Endothelial cell (in vitro differentiated cells): Measurements from ENCODE around the gene ICAM3. TPM values are rescaled to one million over a fixed set of nuclear protein-coding genes. Genes with fewer than 3 reads are reported as not detected.
"Not testable (repeated sequence)": the region's sequence is repeated elsewhere in the genome, so short reads cannot be mapped to it uniquely, and the experiment has no call there.

Experiments used
- DNase-seq: peaks from one replicate; pipeline ENCODE4 v3.0.0; 2021; ENCODE audit warnings: low spot score
- H3K27ac Mint-ChIP-seq: one replicate; pipeline ENCODE4 v1.8.0; 2021; ENCODE audit warnings: mixed read lengths, inconsistent platforms; ENCODE audit not compliant: unreplicated experiment
- H3K27me3 Mint-ChIP-seq: one replicate; pipeline ENCODE4 v1.8.0; 2021; ENCODE audit warnings: mild to moderate bottlenecking, moderate library complexity, mixed read lengths, inconsistent platforms; ENCODE audit not compliant: unreplicated experiment
- H3K36me3 Mint-ChIP-seq: one replicate; pipeline ENCODE4 v1.8.0; 2021; ENCODE audit warnings: mild to moderate bottlenecking, low read depth, mixed read lengths, inconsistent platforms; ENCODE audit not compliant: unreplicated experiment
- H3K4me1 Mint-ChIP-seq: one replicate; pipeline ENCODE4 v1.8.0; 2021; ENCODE audit warnings: mild to moderate bottlenecking, mixed read lengths, inconsistent platforms; ENCODE audit not compliant: unreplicated experiment
- H3K4me3 Mint-ChIP-seq: one replicate; pipeline ENCODE4 v1.8.0; 2021; ENCODE audit warnings: mild to moderate bottlenecking, mixed read lengths, inconsistent platforms; ENCODE audit not compliant: unreplicated experiment
- H3K9me3 Mint-ChIP-seq: one replicate; pipeline ENCODE4 v1.8.0; 2021; ENCODE audit warnings: mixed read lengths, inconsistent platforms; ENCODE audit not compliant: unreplicated experiment
- CTCF ChIP-seq: fragments of 200-600 bp; sonication (generic); IDR thresholded peaks from one replicate; pipeline ENCODE4 v1.5.0; 2021; ENCODE audit warnings: antibody characterized with exemption; ENCODE audit not compliant: unreplicated experiment
- total RNA-seq: library from RNA; stranded (reverse); fragmentation: NEBNext Ultra II Directional; extraction: Animal tissue kit (Norgen Biotek cat#: 25700); gene quantifications from one replicate; pipeline ENCODE4 v1.2.1, GENCODE V29; 2021; ENCODE audit not compliant: unreplicated experiment

Gene ICAM3
- total RNA-seq, 1 donor from 2014 or later, result 24.9 TPM

DNA sequence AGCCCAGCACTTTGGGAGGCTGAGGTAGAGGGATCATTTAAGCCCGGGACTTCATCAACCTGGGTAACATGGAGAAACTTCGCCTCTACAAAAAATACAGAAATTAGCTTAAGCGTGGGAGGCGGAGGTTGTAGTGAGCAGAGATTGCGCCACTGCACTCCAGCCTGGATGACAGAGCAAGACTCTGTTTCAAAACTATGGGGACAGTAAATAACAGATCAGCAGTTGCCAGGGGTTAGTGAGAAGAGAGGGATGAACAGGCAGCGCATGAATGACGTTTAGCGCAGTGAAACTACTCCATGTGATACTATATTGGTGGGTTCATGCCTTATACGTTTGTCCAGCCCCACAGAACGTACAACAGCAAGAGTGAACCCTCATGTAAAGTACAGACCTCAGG is 7.1 kb upstream of the ICAM3 start:
- no peak for DNase-seq
- Mint-ChIP-seq H3K9me3 (no peaks in the 10 kb centered on the region), H3K36me3 (peaks cover 3% of the 10 kb centered on the region), H3K4me1 (no peaks in the 10 kb centered on the region), H3K27ac (no peak overlapping the region), H3K4me3 (no peak overlapping the region), H3K27me3 (peaks cover 7% of the 10 kb centered on the region)
- TF ChIP-seq CTCF, result no peak

- no peaks in the 10 kb centered on the region for H3K9me3 Mint-ChIP-seq
Measured at GRCh38 chr19:10344780-10345179, 5.4 kb upstream of the ICAM3 start.

DNA sequence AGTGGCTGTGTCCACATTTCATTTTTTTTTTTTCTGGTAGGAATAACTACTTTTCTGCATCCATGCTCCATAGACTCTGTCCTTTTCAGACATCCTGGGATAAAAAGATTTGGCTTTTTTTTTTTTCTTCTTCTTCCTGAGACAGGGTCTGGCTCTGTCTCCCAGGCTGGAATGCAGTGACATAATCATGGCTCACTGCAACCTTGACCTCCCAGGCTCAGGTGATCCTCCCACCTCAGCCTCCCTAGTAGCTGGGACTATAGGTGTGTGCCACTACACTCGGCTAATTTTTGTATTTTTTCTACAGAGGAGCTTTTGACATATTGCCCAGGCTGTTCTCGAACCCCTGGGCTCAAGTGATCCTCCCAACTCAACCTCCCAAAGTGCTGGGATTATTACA is 4.1 kb upstream of the ICAM3 start:
- H3K4me3 Mint-ChIP-seq, result no peak overlapping the region
- no peak for DNase-seq
- H3K27me3 Mint-ChIP-seq, result peaks cover 7% of the 10 kb centered on the region
- no peak for TF ChIP-seq CTCF
- H3K27ac Mint-ChIP-seq, result no peak overlapping the region
- peaks cover 3% of the 10 kb centered on the region for H3K36me3 Mint-ChIP-seq
- H3K9me3 Mint-ChIP-seq, result no peaks in the 10 kb centered on the region
- peaks cover 4% of the 10 kb centered on the region for H3K4me1 Mint-ChIP-seq

More at GRCh38 chr19:10344780-10345179, 5.4 kb upstream of the ICAM3 start:
- Mint-ChIP-seq H3K27me3 (peaks cover 4% of the 10 kb centered on the region), H3K27ac (no peak overlapping the region), H3K36me3 (no peaks in the 10 kb centered on the region), H3K4me1 (no peaks in the 10 kb centered on the region), H3K4me3 (no peak overlapping the region)
- TF ChIP-seq CTCF, result no peak
- no peak for DNase-seq

DNA sequence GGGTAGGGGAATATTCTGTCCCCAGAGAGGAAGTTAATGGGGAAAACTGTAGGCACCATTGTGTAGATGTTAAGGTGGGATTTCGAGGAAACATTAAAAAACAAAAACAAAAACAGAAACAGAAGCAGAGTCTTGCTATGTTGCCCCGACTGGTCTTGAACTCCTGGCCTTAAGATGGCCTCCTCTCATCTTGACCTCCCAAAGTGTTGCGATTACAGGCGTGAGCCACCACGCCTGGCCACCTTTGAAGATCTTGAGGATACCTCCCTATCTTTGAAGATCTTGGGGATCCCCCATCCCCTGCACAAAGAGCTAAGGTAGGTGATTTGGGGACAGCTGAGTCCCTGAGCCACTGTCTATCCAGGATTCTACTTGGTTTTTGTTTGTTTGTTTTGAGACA is 553 bp upstream of the ICAM3 start:
- H3K4me1 Mint-ChIP-seq, result peaks cover 4% of the 10 kb centered on the region
- H3K9me3 Mint-ChIP-seq, result no peaks in the 10 kb centered on the region
- H3K27ac Mint-ChIP-seq, result no peak overlapping the region

GRCh38 chr19:10338940-10339339 is 484 bp downstream of the ICAM3 start:
- peaks cover 4% of the 10 kb centered on the region for H3K4me1 Mint-ChIP-seq
- H3K9me3 Mint-ChIP-seq, result no peaks in the 10 kb centered on the region
- no peak overlapping the region for H3K27ac Mint-ChIP-seq
- DNase-seq, result no peak
- peak overlapping the region; percentile 49 for H3K4me3 Mint-ChIP-seq
- peaks cover 12% of the 10 kb centered on the region for H3K27me3 Mint-ChIP-seq
- TF ChIP-seq CTCF, result no peak
- peaks cover 7% of the 10 kb centered on the region for H3K36me3 Mint-ChIP-seq

More for the DNA sequence above, 553 bp upstream of the ICAM3 start:
- no peak for TF ChIP-seq CTCF
- H3K4me3 Mint-ChIP-seq, result no peak overlapping the region
- H3K36me3 Mint-ChIP-seq, result peaks cover 3% of the 10 kb centered on the region
- H3K27me3 Mint-ChIP-seq, result peaks cover 12% of the 10 kb centered on the region
- DNase-seq, result no peak

DNA sequence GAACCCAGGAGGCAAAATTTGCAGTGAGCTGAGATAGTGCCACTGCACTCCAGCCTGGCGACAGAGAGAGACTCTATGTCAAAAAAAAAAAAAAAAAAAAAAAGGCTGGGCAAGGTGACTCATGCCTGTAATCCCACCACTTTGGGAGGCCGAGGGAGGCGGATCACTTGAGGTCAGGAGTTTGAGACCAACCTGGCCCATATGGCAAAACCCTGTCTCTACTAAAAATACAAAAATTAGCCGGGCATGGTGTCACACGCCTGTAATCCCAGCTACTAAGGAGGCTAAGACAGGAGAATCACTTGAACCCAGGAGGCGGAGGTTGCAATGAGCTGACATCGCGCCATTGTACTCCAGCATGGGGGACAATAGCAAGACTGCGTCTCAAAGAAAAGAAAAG is 2.7 kb downstream of the ICAM3 start:
- H3K4me1 Mint-ChIP-seq, result peaks cover 13% of the 10 kb centered on the region

More for the DNA sequence above, 2.7 kb downstream of the ICAM3 start:
- H3K9me3 Mint-ChIP-seq, H3K27ac Mint-ChIP-seq, DNase-seq, H3K4me3 Mint-ChIP-seq: not testable (repeated sequence)
- H3K36me3 Mint-ChIP-seq, result peaks cover 14% of the 10 kb centered on the region
- peaks cover 17% of the 10 kb centered on the region for H3K27me3 Mint-ChIP-seq
